Parathyroid adenoma (tissue), 2 donors: Measurements from ENCODE around the gene SLC1A2.

Experiments used
- H2AFZ ChIP-seq: fragments of 300-600 bp; sonication (generic); one replicate; pipeline ENCODE4 v1.7.0; 2017; ENCODE audit warnings: antibody characterized with exemption, mild to moderate bottlenecking
- H3K27ac ChIP-seq: fragments of 300-600 bp; sonication (generic); one replicate; pipeline ENCODE4 v1.7.0; 2017
- H3K27me3 ChIP-seq: fragments of 300-600 bp; sonication (generic); one replicate; pipeline ENCODE4 v1.7.0; 2017; ENCODE audit warnings: low read length; ENCODE audit not compliant: control insufficient read depth, insufficient read depth
- H3K36me3 ChIP-seq: fragments of 300-600 bp; sonication (generic); one replicate; pipeline ENCODE4 v1.7.0; 2017; ENCODE audit warnings: low read length; ENCODE audit not compliant: control insufficient read depth, insufficient read depth
- H3K4me1 ChIP-seq: fragments of 300-600 bp; sonication (generic); one replicate; pipeline ENCODE4 v1.7.0; 2017; ENCODE audit warnings: control low read depth
- H3K4me2 ChIP-seq: fragments of 300-600 bp; sonication (generic); one replicate; pipeline ENCODE4 v1.7.0; 2017; ENCODE audit warnings: low read length
- H3K4me3 ChIP-seq: fragments of 300-600 bp; sonication (generic); one replicate; pipeline ENCODE4 v1.7.0; 2017; ENCODE audit warnings: low read depth, low read length
- H3K79me2 ChIP-seq: fragments of 300-600 bp; sonication (generic); one replicate; pipeline ENCODE4 v1.7.0; 2017; ENCODE audit warnings: control low read depth
- H3K9ac ChIP-seq: fragments of 300-600 bp; sonication (generic); one replicate; pipeline ENCODE4 v1.7.0; 2017; ENCODE audit warnings: mild to moderate bottlenecking
- H3K9me3 ChIP-seq: fragments of 300-600 bp; sonication (generic); one replicate; pipeline ENCODE4 v1.7.0; 2017; ENCODE audit warnings: low read length; ENCODE audit not compliant: control insufficient read depth
- TF ChIP-seq, protein P1 (sequence below): fragments of 300-600 bp; sonication (generic); IDR thresholded peaks from one replicate; pipeline ENCODE4 v1.7.0; 2017; ENCODE audit warnings: antibody characterized with exemption, mild to moderate bottlenecking
- donor health status: primary hyperparathyroidism.

SLC1A2 gene

GRCh38 chr11:35262056-35262455 lies 157.3 kb downstream of the SLC1A2 start:
- H3K9ac ChIP-seq, result no peak overlapping the region
- no peaks in the 10 kb centered on the region for H3K79me2 ChIP-seq
- H3K27me3 ChIP-seq, result no peaks in the 10 kb centered on the region
- H3K36me3 ChIP-seq, result no peaks in the 10 kb centered on the region
- H3K4me2 ChIP-seq, result no peak overlapping the region
- no peaks in the 10 kb centered on the region for H3K4me1 ChIP-seq
- TF ChIP-seq, protein P1, sequence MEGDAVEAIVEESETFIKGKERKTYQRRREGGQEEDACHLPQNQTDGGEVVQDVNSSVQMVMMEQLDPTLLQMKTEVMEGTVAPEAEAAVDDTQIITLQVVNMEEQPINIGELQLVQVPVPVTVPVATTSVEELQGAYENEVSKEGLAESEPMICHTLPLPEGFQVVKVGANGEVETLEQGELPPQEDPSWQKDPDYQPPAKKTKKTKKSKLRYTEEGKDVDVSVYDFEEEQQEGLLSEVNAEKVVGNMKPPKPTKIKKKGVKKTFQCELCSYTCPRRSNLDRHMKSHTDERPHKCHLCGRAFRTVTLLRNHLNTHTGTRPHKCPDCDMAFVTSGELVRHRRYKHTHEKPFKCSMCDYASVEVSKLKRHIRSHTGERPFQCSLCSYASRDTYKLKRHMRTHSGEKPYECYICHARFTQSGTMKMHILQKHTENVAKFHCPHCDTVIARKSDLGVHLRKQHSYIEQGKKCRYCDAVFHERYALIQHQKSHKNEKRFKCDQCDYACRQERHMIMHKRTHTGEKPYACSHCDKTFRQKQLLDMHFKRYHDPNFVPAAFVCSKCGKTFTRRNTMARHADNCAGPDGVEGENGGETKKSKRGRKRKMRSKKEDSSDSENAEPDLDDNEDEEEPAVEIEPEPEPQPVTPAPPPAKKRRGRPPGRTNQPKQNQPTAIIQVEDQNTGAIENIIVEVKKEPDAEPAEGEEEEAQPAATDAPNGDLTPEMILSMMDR, result no peak
- H2AFZ ChIP-seq, result no peak overlapping the region
- no peaks in the 10 kb centered on the region for H3K9me3 ChIP-seq
- no peak overlapping the region for H3K4me3 ChIP-seq
- H3K27ac ChIP-seq, result no peak overlapping the region

DNA sequence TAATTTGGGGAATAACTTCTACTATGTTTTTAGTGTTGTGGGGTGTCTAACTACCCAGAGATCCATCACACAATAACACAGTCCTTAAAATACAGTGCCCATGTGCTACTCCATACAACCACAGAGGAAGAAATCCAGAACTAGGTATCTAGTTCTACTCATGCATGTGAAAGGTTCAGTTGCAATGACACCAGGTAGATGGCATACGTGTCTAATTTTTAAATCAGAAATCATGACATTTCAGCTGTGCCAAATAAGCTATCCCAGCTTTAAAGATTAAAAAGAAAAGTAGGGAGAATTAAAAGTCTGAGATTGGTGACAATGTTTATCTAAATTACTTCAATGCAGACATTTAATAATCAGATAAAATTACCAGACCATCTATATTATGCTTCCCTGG lies 158.2 kb downstream of the SLC1A2 start:
- no peak overlapping the region for H2AFZ ChIP-seq
- H3K4me2 ChIP-seq, result no peak overlapping the region
- H3K27me3 ChIP-seq, result no peaks in the 10 kb centered on the region
- no peaks in the 10 kb centered on the region for H3K36me3 ChIP-seq
- TF ChIP-seq, protein P1, result no peak
- no peak overlapping the region for H3K4me3 ChIP-seq
- no peak overlapping the region for H3K27ac ChIP-seq
- H3K79me2 ChIP-seq, result no peaks in the 10 kb centered on the region
- H3K9ac ChIP-seq, result no peak overlapping the region
- H3K9me3 ChIP-seq, result no peaks in the 10 kb centered on the region
- no peaks in the 10 kb centered on the region for H3K4me1 ChIP-seq

DNA sequence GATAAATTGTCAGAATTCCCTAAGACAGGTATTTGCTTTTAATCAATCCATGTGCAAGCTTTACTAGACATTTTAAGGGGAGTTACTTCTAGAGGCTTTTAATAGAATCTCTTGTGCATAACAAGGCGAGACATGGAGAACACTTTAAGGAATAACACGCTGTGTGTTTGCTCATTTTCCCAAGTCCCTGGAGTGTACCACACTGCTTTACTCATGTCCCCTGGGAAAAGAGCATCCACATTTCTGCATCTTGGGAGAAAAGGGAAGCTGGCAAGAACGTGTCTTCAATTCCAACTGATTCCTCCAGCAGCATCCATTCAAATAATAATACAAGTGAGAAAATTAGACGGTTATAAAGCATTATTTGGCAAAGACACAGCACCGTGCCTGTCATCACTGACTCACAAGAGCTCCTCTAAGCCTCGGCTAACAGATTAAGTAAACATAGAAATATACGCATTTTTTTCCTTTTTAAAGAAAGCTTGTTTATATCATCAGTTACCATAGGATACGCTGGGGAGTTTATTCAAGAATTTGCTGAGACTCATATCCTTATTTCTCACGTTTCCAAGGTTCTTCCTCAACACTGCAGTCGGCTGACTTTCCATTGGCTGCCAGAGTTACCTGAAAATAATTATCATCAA lies 158.9 kb downstream of the SLC1A2 start:
- Histone ChIP-seq H3K9ac (no peak overlapping the region), H3K27ac (no peak overlapping the region), H3K9me3 (no peaks in the 10 kb centered on the region), H3K4me2 (no peak overlapping the region), H3K4me1 (no peaks in the 10 kb centered on the region), H2AFZ (no peak overlapping the region), H3K36me3 (no peaks in the 10 kb centered on the region), H3K27me3 (no peaks in the 10 kb centered on the region), H3K79me2 (no peaks in the 10 kb centered on the region), H3K4me3 (no peak overlapping the region)
- TF ChIP-seq, protein P1, result no peak

DNA sequence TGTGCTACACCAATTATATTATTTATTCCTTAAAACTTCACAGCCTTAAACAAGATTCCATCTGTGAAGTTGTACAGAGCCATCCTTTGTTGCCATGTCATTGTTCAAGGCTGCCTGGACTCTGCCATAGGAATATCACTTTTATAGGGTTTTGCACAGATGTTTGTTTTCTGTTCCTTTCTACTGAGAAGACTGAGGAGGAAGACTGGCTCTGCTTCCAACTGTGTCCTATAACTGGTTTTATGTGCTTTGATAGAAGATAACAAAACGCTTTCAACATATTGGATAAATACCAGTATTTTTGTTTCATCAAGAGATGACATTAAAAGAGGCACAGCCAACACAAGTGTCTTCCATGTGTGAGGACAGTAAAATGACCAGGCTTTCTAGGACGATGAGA lies 159.8 kb downstream of the SLC1A2 start:
- no peak overlapping the region for H2AFZ ChIP-seq
- no peaks in the 10 kb centered on the region for H3K9me3 ChIP-seq
- H3K4me3 ChIP-seq, result no peak overlapping the region
- no peaks in the 10 kb centered on the region for H3K36me3 ChIP-seq
- H3K27me3 ChIP-seq, result no peaks in the 10 kb centered on the region
- no peak overlapping the region for H3K27ac ChIP-seq
- H3K9ac ChIP-seq, result no peak overlapping the region
- TF ChIP-seq, protein P1, result no peak
- no peaks in the 10 kb centered on the region for H3K4me1 ChIP-seq
- H3K4me2 ChIP-seq, result no peak overlapping the region
- no peaks in the 10 kb centered on the region for H3K79me2 ChIP-seq

DNA sequence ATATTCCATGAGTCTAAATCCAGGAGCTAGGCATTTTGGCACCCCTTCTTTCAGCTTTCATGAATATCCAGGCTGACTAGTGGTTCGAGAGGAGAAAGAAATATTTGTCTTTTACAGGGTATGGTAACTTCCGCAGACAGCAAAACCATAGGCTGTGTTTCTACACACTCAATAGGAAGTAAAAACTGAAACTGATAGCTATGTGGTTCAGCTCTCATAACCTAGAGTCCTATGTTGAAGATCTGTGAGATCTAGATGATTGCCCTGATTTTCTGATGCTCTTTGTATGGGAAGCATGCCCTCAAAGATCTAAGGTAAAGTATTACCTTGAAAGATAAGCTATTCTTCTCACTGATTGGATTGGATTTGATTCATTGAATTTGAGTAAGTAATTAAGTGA lies 162.1 kb downstream of the SLC1A2 start:
- Histone ChIP-seq H2AFZ (no peak overlapping the region), H3K9me3 (no peaks in the 10 kb centered on the region), H3K27ac (no peak overlapping the region), H3K4me3 (no peak overlapping the region), H3K4me2 (no peak overlapping the region), H3K79me2 (no peaks in the 10 kb centered on the region), H3K9ac (no peak overlapping the region), H3K4me1 (no peaks in the 10 kb centered on the region), H3K36me3 (no peaks in the 10 kb centered on the region), H3K27me3 (no peaks in the 10 kb centered on the region)
- TF ChIP-seq, protein P1, result no peak
